CD4-positive, alpha-beta T cell treated with Interferon gamma for 1 hour (primary cell): ENCODE measurements around the gene LORICRIN.
A peak's percentile ranks its signal among the peaks of the same experiment; 100 is the strongest.
"Not testable (repeated sequence)": the region's sequence is repeated elsewhere in the genome, so short reads cannot be mapped to it uniquely, and the experiment has no call there.

Experiments used
- DNase-seq: peaks from one replicate; pipeline ENCODE4 v3.0.0-alpha.2; 2020

Gene LORICRIN, protein sequence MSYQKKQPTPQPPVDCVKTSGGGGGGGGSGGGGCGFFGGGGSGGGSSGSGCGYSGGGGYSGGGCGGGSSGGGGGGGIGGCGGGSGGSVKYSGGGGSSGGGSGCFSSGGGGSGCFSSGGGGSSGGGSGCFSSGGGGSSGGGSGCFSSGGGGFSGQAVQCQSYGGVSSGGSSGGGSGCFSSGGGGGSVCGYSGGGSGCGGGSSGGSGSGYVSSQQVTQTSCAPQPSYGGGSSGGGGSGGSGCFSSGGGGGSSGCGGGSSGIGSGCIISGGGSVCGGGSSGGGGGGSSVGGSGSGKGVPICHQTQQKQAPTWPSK

DNA sequence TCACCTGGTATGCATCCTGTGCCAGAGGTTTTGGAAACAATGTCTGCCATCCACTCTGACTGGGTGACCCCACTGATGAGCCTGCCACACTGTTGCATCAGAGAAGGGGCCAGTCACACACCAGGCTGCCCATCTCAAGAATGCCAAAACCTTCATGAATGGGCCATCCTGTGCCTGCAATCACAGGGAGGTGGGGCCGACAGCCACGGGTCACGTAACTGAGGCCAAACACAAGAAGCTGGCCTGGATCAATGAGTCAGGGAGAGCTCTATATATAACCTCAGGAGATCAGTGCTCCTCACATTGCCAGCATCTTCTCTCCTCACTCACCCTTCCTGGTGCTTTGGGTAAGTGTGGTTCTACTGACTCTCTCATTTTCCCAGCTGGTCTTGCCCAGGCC is at the start of gene LORICRIN:
TSS of gene LORICRIN (plus strand) at position 301 of the 400 bp plus-strand sequence. CDS start 1,263 bp downstream, outside the sequence.
- no peak for DNase-seq

DNA sequence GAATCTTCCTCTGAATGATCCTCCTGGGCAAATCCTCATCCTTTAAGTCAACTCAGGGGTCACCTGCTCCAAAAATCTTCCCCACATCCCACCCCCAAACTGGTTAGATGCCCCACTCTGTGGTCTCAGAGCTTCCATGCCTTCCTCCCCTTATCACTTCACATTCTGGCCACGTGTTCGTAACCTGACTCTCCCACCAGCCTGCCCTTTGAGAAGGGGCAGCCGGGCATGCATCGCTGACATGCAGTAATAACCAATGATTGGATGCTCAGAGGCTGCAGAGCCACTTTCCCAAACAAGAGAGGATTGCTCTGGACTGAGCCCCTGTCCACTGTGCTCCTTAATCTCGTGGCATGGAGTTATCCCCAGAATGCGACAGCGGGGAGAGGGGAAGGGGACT is 49.3 kb upstream of the LORICRIN start:
- no peak for DNase-seq

DNA sequence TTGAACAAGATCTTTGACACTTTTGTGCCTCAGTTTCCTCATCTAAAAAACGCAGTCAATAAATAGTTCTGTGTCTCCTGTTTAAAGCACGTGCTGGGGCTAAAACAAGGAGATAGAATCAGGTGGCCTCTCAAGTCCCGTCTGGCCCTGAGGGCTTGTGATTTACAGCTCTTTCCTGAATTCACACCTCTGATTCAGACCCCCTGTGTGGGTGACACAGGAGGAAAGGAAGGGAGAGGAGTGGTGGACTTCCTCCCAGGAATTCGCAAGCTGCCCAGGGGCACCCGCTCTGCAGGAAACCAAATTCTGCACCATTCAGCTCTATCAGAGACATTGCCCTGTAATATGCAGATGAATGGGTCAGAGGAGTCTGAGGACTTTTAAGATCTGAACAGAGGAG is 47.3 kb upstream of the LORICRIN start:
- DNase-seq, result no peak

DNA sequence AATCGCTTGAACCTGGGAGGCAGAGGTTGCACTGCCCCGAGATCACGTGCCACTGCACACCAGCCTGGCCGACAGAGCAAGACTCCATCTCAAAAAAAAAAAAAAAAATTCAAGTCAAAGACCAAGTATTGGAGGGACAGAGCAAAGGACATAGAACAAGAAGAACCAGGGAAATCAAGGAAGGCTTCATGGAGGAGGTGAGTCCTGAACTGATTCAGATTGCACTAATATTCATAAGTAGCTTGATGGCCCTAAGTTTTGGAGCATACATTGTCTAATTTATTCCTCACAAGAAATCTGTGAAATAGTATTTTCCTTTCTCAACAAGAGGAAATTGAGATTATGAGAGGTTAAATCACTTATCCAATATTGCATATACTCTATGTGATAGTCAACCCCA is 46.0 kb upstream of the LORICRIN start:
- DNase-seq, result no peak

DNA sequence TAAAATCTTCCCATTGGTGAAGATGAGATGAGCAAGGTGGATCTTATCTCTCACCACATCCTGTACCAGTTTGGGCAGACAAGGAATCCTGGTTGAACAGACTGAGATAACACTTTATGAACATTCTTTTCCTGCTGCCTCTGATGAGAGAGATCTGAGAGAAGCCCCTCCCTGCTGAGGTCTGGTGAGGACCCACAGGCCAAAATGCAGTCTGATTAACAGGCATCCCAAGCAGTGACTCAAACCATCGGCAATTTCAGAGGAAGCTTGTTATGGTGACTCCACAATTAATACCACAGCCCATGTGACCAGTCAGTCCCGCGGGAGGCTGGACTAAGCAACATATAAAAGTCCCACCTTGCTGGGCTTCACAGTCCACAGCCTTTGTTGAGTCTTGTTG is 42.3 kb upstream of the LORICRIN start, which contains the start of gene PRR9:
TSS of gene PRR9 (plus strand) at position 373 of the 400 bp plus-strand sequence. CDS start 561 bp downstream, outside the sequence.
- DNase-seq, result no peak

DNA sequence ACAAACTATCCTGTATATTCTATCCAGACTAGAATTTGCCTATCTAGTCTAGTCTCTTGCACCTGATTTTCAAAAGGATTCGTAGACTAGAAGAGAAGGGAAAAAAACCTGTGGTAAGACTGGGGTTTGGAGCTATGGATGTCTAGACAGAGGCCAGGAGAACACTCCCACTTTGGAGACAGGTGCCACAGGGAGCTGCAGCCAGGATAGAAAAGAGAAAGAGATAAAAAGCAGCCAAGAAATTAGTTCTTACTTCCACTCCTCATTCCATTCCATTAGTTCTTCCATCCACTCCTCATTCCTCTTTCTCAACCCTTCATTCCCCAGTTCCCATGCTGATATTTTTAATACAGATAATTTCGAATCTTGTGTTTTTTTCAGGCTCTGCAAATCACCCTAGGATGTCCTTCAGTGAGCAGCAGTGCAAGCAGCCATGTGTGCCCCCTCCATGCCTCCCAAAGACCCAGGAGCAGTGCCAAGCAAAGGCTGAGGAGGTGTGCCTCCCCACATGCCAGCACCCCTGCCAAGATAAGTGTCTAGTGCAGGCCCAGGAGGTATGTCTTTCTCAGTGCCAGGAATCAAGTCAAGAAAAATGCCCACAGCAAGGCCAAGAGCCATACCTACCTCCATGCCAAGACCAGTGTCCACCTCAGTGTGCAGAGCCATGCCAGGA is 41.6 kb upstream of the LORICRIN start:
- DNase-seq, result no peak

GRCh38 chr1:153220606-153221303 is 38.7 kb upstream of the LORICRIN start:
- no peak for DNase-seq

DNA sequence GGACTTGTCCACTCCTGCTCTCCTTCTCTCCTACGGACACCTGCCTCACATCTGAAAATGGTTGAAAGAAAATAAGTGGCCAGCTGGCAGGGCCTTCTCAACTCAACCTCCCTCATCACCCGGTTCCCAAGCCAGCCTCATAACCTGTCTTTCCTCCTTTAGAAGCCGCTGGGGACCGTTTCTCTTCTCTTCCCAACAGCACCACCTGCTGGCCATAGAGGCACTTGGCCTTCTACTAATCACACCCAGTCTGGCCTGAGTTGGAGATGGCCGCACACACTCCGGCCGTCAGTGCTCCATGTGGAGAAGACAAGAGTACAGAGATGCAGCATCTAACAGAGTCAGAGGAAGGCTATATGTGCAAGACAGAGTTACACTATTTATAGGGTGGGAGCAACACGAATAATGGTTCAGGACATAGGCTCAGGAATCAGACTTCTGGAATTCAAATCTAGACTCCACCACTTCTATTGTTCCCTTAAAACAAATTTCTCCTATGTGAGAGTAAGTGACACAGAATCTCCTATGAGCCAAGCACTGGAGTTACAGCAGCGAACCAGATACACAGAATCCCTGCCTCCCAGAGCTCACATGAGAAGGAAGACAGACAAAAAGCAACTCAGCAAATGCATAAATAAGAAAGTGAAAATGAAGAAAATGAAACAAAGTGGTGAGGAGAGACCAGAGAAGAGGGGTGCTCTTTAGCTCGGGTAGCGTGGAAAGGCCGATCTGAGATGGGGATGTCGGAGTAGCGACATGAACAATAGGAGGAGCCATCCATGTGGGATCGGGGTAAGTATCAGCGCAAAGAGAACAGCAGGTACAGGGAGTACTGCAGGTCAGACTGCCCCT is 36.2 kb upstream of the LORICRIN start:
- peak; percentile 32 for DNase-seq

DNA sequence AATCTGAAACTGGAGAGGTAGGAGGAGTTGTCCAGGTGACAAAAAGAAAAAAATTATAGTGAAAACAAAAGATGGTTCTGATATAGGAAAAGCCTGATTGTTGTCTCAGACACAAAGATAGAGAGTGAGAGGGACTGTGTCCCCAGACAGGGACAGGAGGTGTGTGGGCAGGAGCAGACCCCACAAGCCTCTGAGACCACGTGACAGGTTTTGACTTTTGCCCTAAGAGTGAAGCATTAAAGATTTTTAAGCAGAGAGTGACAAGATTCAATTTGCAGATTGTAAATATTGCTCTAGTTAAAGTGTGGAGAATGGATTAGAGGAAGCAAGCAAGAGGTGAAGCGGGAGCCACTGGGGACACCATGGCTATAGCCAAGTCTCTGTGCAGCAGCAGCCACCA is 31.7 kb upstream of the LORICRIN start:
- no peak for DNase-seq

GRCh38 chr1:153228491-153228890 is 31.0 kb upstream of the LORICRIN start:
- no peak for DNase-seq

DNA sequence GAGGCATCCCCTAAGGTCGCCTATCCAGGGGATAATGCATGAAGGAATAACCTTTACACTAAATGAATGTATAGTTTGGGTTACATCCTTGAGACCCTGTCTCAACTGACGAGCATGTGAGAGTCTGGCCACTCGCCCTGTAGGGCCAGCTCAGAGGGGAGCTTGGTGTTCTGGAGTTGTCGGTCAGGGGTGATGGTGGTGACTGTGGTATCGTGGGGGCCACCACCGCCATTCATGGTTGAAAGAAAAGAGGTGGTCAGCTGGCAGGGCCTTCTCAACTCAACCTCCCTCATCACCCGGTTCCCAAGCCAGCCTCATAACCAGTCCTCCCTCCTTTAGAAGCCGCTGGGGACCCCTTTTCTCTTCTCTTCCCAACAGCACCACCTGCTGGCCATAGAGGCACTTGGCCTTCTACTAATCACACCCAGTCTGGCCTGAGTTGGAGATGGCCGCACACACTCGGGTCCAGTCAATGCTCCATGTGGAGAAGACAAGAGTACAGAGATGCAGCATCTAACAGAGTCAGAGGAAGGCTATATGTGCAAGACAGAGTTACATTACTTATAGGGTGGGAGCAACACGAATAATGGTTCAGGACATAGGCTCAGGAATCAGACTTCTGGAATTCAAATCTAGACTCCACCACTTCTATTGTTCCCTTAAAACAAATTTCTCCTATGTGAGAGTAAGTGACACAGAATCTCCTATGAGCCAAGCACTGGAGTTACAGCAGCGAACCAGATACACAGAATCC is 30.2 kb upstream of the LORICRIN start:
- DNase-seq, result not testable (repeated sequence)

DNA sequence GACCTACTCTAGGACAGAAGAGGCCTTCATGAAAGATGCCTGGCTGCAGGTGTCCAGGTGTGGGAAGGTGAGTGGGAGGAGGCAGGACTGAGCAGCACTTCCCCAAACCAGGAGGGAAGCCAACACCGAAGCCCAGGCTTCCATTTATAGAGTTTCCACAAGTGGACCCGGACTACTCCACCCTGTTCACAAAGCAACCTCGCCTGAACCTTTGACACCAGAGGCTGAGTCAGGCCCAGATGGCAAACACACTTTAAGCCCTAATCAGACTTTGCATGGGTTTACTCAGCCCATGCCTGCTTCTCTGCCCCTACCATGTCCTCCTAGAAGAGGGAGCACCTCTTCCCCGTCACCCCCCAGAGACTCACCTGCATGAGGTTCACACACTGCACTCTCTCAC is 28.1 kb upstream of the LORICRIN start:
- DNase-seq, result no peak

GRCh38 chr1:153231785-153232184 is 27.7 kb upstream of the LORICRIN start:
- no peak for DNase-seq

- DNase-seq, result peak; percentile 6
Measured at GRCh38 chr1:153232553-153232952, 26.9 kb upstream of the LORICRIN start.

DNA sequence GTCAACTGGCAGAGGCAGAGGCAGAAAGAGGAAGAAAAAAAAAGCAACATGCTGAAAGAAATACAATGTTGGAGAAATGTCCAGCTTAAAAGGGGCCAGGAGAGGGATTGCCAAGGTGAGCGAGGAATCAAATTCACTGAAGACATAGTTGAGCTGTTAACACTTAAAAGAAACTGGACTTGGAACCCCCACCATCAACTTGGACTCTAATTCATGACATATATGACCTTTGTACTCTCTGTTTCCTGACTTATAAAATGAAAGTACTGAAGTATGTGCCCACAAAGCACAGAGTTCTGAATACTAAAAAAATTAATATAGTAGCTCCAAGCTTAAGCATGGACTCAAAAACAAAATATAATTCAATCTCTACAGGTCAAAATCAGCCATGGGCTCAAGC is 26.0 kb upstream of the LORICRIN start:
- DNase-seq, result no peak

GRCh38 chr1:153238527-153238926 is 21.0 kb upstream of the LORICRIN start:
- DNase-seq, result no peak

- no peak for DNase-seq
Measured at GRCh38 chr1:153242160-153242559, 17.3 kb upstream of the LORICRIN start.

- no peak for DNase-seq
Measured at GRCh38 chr1:153245466-153245865, 14.0 kb upstream of the LORICRIN start.

DNA sequence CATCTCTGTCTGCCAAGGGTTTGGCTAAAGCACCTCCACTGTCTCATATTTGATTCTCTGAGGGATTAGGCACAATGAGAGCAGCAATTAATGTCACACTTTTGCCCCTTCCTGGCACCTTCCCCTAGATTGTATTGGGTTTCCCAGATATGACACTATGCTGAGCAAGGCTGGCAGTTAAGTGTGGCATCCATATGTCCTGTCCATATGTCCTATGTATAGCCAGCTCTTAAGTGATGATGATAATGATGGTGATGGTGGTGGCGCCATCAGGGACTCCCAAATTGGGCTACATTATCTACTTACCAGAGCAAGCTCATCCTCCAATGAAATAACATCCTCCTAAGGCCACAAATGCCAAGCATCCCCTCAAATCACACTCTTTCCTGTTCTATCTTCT is 13.5 kb upstream of the LORICRIN start:
- DNase-seq, result no peak

DNA sequence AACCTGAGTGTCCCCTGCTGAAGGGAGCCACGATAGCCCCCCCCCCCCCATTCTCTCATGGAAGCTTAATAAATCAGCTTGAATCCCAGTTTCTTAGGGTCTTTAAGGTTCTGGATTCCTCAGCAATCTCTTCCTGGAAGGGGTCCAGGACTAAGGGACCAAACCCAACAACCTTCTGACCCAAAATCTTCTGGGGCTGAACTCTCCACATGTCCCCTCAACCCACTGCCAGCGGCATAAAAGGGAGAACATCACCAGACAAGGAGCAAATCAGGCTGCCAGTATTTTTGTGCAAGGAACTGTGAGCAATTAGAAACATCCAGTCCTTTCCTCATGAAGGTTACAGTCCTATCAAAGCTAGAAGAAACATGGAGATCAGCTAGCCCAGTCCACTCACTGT is 12.7 kb upstream of the LORICRIN start:
- no peak for DNase-seq

- DNase-seq, result no peak
Measured at GRCh38 chr1:153248176-153248879, 11.2 kb upstream of the LORICRIN start.
